Mammary epithelial cell (primary cell): Measurements from ENCODE around the gene ROCK2.

Experiments used
- EZH2 ChIP-seq: IDR thresholded peaks from 2 replicates; pipeline ENCODE4 v1.6.1; 2012; ENCODE audit warnings: low read length, inconsistent platforms, borderline replicate concordance
- TF ChIP-seq, protein P1 (sequence below), 2 donors: IDR thresholded peaks in 1 of 2; conservative IDR thresholded peaks in 1 of 2; 2 replicates each; pipeline ENCODE4 v1.5.1; 2011 to 2012; ENCODE audit warnings: inconsistent platforms in 2 of 2, low read length in 2 of 2, mild to moderate bottlenecking in 2 of 2, control low read depth in 1 of 2, low read depth in 1 of 2; ENCODE audit not compliant: insufficient read depth in 1 of 2; ENCODE audit errors: extremely low read depth in 1 of 2

DNA sequence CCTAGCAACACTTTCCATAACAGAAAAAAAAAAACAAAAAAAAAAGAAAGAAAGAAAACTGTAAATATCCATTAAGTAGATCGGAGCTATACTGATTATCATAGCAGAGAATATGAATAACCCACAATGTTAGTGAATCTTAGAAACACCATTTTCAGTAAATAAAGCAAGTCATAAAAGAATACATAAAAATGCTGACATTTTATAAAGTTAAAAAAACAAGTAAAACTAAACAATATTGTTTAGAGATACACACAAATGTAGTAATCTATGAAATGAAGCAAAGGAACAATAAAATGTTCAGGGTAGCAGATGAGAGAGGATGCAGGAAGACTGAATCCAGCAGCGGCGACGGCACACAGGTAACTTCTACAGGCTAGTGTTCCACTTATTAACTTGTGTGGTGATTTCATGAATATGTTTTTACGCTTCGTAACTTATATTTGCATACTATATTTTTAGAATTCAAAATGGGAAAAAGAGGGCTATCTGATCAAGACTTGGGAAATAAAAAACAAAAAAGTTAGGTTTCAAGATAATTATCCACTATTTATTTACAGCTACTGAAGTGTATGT is 4.8 kb downstream of the ROCK2 start:
- TF ChIP-seq, protein P1, sequence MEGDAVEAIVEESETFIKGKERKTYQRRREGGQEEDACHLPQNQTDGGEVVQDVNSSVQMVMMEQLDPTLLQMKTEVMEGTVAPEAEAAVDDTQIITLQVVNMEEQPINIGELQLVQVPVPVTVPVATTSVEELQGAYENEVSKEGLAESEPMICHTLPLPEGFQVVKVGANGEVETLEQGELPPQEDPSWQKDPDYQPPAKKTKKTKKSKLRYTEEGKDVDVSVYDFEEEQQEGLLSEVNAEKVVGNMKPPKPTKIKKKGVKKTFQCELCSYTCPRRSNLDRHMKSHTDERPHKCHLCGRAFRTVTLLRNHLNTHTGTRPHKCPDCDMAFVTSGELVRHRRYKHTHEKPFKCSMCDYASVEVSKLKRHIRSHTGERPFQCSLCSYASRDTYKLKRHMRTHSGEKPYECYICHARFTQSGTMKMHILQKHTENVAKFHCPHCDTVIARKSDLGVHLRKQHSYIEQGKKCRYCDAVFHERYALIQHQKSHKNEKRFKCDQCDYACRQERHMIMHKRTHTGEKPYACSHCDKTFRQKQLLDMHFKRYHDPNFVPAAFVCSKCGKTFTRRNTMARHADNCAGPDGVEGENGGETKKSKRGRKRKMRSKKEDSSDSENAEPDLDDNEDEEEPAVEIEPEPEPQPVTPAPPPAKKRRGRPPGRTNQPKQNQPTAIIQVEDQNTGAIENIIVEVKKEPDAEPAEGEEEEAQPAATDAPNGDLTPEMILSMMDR (conservative IDR thresholded peaks at IDR 0.05 in 1 of 2, IDR thresholded peaks at IDR 0.05 in 1 of 2; ENCODE audit: extremely low read depth in 1 of 2, insufficient read depth in 1 of 2, low read depth in 1 of 2, low read length in 2 of 2) = no peak
- TF ChIP-seq EZH2 = no peak
